HepG2 (cell line): ENCODE measurements around the gene SLC17A8. TPM values are rescaled to one million over a fixed set of nuclear protein-coding genes. Genes with fewer than 3 reads are reported as not detected.

ENCODE experiments used
- CREM ChIP-seq, 2 experiments: sonication (generic) in 1 of 2; formaldehyde crosslinking in 1 of 2; IDR thresholded peaks; 2 replicates each; pipeline versions ENCODE4 v1.4.0 to v1.6.1; 2016 to 2020; ENCODE audit warnings: antibody characterized with exemption in 1 of 2, mild to moderate bottlenecking in 1 of 2, missing genetic modification reagents in 1 of 2
- GTF2F1 ChIP-seq: fragments of 150-350 bp; IDR thresholded peaks from 2 replicates; pipeline ENCODE4 v1.6.1; 2014; ENCODE audit warnings: low read length
- HDAC2 ChIP-seq: sonication (generic); formaldehyde crosslinking; IDR thresholded peaks from 2 replicates; pipeline ENCODE4 v1.4.0; 2020; ENCODE audit warnings: missing genetic modification reagents
- HNF4A ChIP-seq: sonication (generic); formaldehyde crosslinking; IDR thresholded peaks from 2 replicates; pipeline ENCODE4 v1.4.0; 2020; ENCODE audit warnings: missing genetic modification reagents
- MIXL1 ChIP-seq: IDR thresholded peaks from 2 replicates; pipeline ENCODE4 v1.6.1; 2016
- NBN ChIP-seq: fragments of 450-650 bp; conservative IDR thresholded peaks from 2 replicates; pipeline ENCODE4 v1.6.1; 2017
- REPIN1 ChIP-seq: sonication (generic); formaldehyde crosslinking; IDR thresholded peaks from 2 replicates; pipeline ENCODE4 v1.8.0; 2022; ENCODE audit warnings: missing genetic modification reagents, low read depth, mild to moderate bottlenecking, borderline replicate concordance
- SMC3 ChIP-seq: IDR thresholded peaks from 2 replicates; pipeline ENCODE4 v1.6.1; 2011; ENCODE audit warnings: low read length, improper control_type of control experiment
- SOX5 ChIP-seq: IDR thresholded peaks from 2 replicates; pipeline ENCODE4 v1.6.1; 2016; ENCODE audit warnings: borderline replicate concordance
- SOX6 ChIP-seq, 2 experiments: fragments of 450-650 bp in 1 of 2; sonication (generic) in 1 of 2; formaldehyde crosslinking in 1 of 2; IDR thresholded peaks; 2 replicates each; pipeline versions ENCODE4 v1.4.0 to v1.6.1; 2017 to 2020; ENCODE audit warnings: antibody characterized with exemption in 1 of 2, mild to moderate bottlenecking in 1 of 2, missing genetic modification reagents in 1 of 2
- ZBTB20 ChIP-seq: sonication (generic); formaldehyde crosslinking; IDR thresholded peaks from 2 replicates; pipeline ENCODE4 v1.8.1; 2023; ENCODE audit warnings: missing genetic modification reagents, low read depth, mild to moderate bottlenecking, borderline replicate concordance
- ZMYM2 ChIP-seq: sonication (generic); formaldehyde crosslinking; IDR thresholded peaks from 2 replicates; pipeline ENCODE4 v1.8.0; 2022; ENCODE audit warnings: mild to moderate bottlenecking, missing genetic modification reagents
- ZNF232 ChIP-seq: sonication (generic); formaldehyde crosslinking; IDR thresholded peaks from 2 replicates; pipeline ENCODE4 v1.4.0; 2020; ENCODE audit warnings: missing genetic modification reagents, borderline replicate concordance
- ZNF432 ChIP-seq: sonication (generic); formaldehyde crosslinking; IDR thresholded peaks from 2 replicates; pipeline ENCODE4 v1.5.0; 2020; ENCODE audit warnings: missing genetic modification reagents, mild to moderate bottlenecking, borderline replicate concordance
- ZSCAN30 ChIP-seq: sonication (generic); formaldehyde crosslinking; IDR thresholded peaks from 2 replicates; pipeline ENCODE4 v1.5.0; 2020; ENCODE audit warnings: mild to moderate bottlenecking, missing genetic modification reagents
- polyA plus RNA-seq, 8 experiments: library from polyadenylated mRNA; depleted of rRNA in 3 of 8; stranded (reverse) in 7 of 8; unstranded in 1 of 8; fragments of >200 nt; fragmentation: Illumina TruSeq in 4 of 8; extraction: Trizol in 4 of 8; gene quantifications; 2 replicates each; pipeline versions ENCODE4 v1.2.1 to v1.2.3, GENCODE V29; 2011 to 2016; ENCODE audit warnings: low read depth in 4 of 8, missing spikeins in 1 of 8, mixed read lengths in 1 of 8; ENCODE audit not compliant: insufficient read depth in 1 of 8
- total RNA-seq, 5 experiments: library from RNA; depleted of rRNA; stranded (reverse); fragments of >200 nt; fragmentation: Illumina TruSeq; extraction: Trizol; gene quantifications; 2 replicates each; pipeline ENCODE4 v1.2.3, GENCODE V29; 2016; ENCODE audit warnings: low read depth in 1 of 5
- TF ChIP-seq, protein P1 (sequence below), 2 experiments: IDR thresholded peaks; 2 replicates each; pipeline ENCODE4 v1.6.1; 2011 to 2012; ENCODE audit warnings: low read length in 2 of 2, borderline replicate concordance in 1 of 2, low read depth in 1 of 2, mild to moderate bottlenecking in 1 of 2, moderate library complexity in 1 of 2
- TF ChIP-seq, protein P2 (sequence below): sonication (generic); formaldehyde crosslinking; IDR thresholded peaks from 2 replicates; pipeline ENCODE4 v1.5.0; 2020; ENCODE audit warnings: missing genetic modification reagents
- TF ChIP-seq, protein P3 (sequence below): sonication (generic); formaldehyde crosslinking; IDR thresholded peaks from 2 replicates; pipeline ENCODE4 v1.9.0; 2021; ENCODE audit warnings: missing genetic modification reagents, borderline replicate concordance
- TF ChIP-seq, protein P4 (sequence below): sonication (generic); formaldehyde crosslinking; IDR thresholded peaks from 2 replicates; pipeline ENCODE4 v1.9.0; 2021; ENCODE audit warnings: missing genetic modification reagents, mild to moderate bottlenecking, borderline replicate concordance
- TF ChIP-seq, protein P5 (sequence below): IDR thresholded peaks from 2 replicates; pipeline ENCODE4 v1.6.1; 2016

Gene SLC17A8
- total and polyA plus RNA-seq, 2 of the 13 experiments (the other 11 are each of a cell fraction or from before 2014, with no cell fraction given), result 0.07 to 0.15 TPM

DNA sequence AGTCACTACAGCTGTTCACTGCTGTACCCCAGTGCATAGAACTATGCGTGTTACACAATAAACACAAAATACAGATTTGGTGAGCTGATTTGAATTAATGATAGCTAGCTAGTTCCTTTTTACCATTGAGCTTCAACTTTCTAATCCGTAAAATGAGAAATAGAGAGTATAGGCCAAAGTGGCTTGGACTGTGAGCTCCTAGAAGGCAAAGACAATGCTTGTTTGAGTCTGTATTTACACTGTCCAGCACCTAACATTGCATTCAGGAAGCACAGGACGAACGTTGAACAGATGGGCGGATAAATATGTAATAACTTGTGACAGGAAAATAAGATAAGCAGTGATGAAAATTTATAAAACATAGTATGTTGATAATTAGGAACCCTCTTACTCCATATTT lies 31.5 kb downstream of the SLC17A8 start (continued):
- TF ChIP-seq, protein P1, sequence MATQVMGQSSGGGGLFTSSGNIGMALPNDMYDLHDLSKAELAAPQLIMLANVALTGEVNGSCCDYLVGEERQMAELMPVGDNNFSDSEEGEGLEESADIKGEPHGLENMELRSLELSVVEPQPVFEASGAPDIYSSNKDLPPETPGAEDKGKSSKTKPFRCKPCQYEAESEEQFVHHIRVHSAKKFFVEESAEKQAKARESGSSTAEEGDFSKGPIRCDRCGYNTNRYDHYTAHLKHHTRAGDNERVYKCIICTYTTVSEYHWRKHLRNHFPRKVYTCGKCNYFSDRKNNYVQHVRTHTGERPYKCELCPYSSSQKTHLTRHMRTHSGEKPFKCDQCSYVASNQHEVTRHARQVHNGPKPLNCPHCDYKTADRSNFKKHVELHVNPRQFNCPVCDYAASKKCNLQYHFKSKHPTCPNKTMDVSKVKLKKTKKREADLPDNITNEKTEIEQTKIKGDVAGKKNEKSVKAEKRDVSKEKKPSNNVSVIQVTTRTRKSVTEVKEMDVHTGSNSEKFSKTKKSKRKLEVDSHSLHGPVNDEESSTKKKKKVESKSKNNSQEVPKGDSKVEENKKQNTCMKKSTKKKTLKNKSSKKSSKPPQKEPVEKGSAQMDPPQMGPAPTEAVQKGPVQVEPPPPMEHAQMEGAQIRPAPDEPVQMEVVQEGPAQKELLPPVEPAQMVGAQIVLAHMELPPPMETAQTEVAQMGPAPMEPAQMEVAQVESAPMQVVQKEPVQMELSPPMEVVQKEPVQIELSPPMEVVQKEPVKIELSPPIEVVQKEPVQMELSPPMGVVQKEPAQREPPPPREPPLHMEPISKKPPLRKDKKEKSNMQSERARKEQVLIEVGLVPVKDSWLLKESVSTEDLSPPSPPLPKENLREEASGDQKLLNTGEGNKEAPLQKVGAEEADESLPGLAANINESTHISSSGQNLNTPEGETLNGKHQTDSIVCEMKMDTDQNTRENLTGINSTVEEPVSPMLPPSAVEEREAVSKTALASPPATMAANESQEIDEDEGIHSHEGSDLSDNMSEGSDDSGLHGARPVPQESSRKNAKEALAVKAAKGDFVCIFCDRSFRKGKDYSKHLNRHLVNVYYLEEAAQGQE (IDR thresholded peaks at IDR 0.05; ENCODE audit: borderline replicate concordance in 1 of 2, low read depth in 1 of 2, low read length in 2 of 2), result peak in 1 of 2 experiments; percentile 48; a peak in 1 of 4 replicates
- TF ChIP-seq SMC3, result no peak
- TF ChIP-seq, protein P2, sequence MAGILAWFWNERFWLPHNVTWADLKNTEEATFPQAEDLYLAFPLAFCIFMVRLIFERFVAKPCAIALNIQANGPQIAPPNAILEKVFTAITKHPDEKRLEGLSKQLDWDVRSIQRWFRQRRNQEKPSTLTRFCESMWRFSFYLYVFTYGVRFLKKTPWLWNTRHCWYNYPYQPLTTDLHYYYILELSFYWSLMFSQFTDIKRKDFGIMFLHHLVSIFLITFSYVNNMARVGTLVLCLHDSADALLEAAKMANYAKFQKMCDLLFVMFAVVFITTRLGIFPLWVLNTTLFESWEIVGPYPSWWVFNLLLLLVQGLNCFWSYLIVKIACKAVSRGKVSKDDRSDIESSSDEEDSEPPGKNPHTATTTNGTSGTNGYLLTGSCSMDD (CRISPR knock-in tag), result no peak
- TF ChIP-seq SOX6 (IDR thresholded peaks at IDR 0.05), result no peak
- peak; percentile 25; the same call in 1 of the 2 replicates for TF ChIP-seq SOX6 (CRISPR knock-in tag; IDR thresholded peaks at IDR 0.05)
- TF ChIP-seq, protein P3, sequence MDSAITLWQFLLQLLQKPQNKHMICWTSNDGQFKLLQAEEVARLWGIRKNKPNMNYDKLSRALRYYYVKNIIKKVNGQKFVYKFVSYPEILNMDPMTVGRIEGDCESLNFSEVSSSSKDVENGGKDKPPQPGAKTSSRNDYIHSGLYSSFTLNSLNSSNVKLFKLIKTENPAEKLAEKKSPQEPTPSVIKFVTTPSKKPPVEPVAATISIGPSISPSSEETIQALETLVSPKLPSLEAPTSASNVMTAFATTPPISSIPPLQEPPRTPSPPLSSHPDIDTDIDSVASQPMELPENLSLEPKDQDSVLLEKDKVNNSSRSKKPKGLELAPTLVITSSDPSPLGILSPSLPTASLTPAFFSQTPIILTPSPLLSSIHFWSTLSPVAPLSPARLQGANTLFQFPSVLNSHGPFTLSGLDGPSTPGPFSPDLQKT (CRISPR knock-in tag), result no peak
- TF ChIP-seq, protein P4, sequence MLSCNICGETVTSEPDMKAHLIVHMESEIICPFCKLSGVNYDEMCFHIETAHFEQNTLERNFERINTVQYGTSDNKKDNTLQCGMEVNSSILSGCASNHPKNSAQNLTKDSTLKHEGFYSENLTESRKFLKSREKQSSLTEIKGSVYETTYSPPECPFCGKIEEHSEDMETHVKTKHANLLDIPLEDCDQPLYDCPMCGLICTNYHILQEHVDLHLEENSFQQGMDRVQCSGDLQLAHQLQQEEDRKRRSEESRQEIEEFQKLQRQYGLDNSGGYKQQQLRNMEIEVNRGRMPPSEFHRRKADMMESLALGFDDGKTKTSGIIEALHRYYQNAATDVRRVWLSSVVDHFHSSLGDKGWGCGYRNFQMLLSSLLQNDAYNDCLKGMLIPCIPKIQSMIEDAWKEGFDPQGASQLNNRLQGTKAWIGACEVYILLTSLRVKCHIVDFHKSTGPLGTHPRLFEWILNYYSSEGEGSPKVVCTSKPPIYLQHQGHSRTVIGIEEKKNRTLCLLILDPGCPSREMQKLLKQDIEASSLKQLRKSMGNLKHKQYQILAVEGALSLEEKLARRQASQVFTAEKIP (CRISPR knock-in tag), result no peak
- TF ChIP-seq HDAC2 (CRISPR knock-in tag), result 0 out of 2 replicates have a peak, but pooled peaks have one; percentile 20
- TF ChIP-seq SOX5 (CRISPR knock-in tag), result peak; percentile 69; the same call in 1 of the 2 replicates
- 0 out of 2 replicates have a peak, but pooled peaks have one; percentile 58 for TF ChIP-seq ZMYM2 (CRISPR knock-in tag)
- peak; percentile 62; the same call in 1 of the 2 replicates for TF ChIP-seq HNF4A
- TF ChIP-seq MIXL1 (CRISPR knock-in tag), result 0 out of 2 replicates have a peak, but pooled peaks have one; percentile 34
- no peak for TF ChIP-seq NBN
- TF ChIP-seq, protein P5, sequence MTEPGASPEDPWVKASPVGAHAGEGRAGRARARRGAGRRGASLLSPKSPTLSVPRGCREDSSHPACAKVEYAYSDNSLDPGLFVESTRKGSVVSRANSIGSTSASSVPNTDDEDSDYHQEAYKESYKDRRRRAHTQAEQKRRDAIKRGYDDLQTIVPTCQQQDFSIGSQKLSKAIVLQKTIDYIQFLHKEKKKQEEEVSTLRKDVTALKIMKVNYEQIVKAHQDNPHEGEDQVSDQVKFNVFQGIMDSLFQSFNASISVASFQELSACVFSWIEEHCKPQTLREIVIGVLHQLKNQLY (CRISPR knock-in tag), result 0 out of 2 replicates have a peak, but pooled peaks have one; percentile 40
- TF ChIP-seq REPIN1, result no peak
- peak; percentile 26; the same call in 1 of the 2 replicates for TF ChIP-seq CREM (IDR thresholded peaks at IDR 0.05)
- no peak for TF ChIP-seq CREM (CRISPR knock-in tag; IDR thresholded peaks at IDR 0.05)
- no peak for TF ChIP-seq ZNF232 (CRISPR knock-in tag)
- no peak for TF ChIP-seq ZSCAN30 (CRISPR knock-in tag)
- TF ChIP-seq ZBTB20 (CRISPR knock-in tag), result no peak
- no peak for TF ChIP-seq GTF2F1
- TF ChIP-seq ZNF432, result no peak
